Mesothelial cell of epicardium (in vitro differentiated cells): Measurements from ENCODE around the gene PSD. TPM values are rescaled to one million over a fixed set of nuclear protein-coding genes. Genes with fewer than 3 reads are reported as not detected.

Experiments used
- DNase-seq, 2 experiments: peaks; one replicate each; pipeline ENCODE4 v3.0.0; 2021; ENCODE audit warnings: low spot score in 2 of 2; ENCODE audit not compliant: unreplicated experiment in 2 of 2
- H3K27ac Mint-ChIP-seq: 2 replicates; pipeline ENCODE4 v1.8.0; 2021; ENCODE audit warnings: mixed read lengths
- H3K27me3 Mint-ChIP-seq: 2 replicates; pipeline ENCODE4 v1.8.0; 2021; ENCODE audit warnings: low read depth, mixed read lengths
- H3K36me3 Mint-ChIP-seq: 2 replicates; pipeline ENCODE4 v1.8.0; 2021; ENCODE audit warnings: mixed read lengths
- H3K4me1 Mint-ChIP-seq: 2 replicates; pipeline ENCODE4 v1.8.0; 2021; ENCODE audit warnings: mixed read lengths
- H3K4me3 Mint-ChIP-seq: 2 replicates; pipeline ENCODE4 v1.8.0; 2021; ENCODE audit warnings: mild to moderate bottlenecking, moderate library complexity, mixed read lengths
- H3K9me3 Mint-ChIP-seq: 2 replicates; pipeline ENCODE4 v1.8.0; 2021; ENCODE audit warnings: mixed read lengths
- CTCF ChIP-seq: fragments of 200-600 bp; sonication (generic); IDR thresholded peaks from one replicate; pipeline ENCODE4 v1.5.0; 2021; ENCODE audit warnings: antibody characterized with exemption; ENCODE audit not compliant: unreplicated experiment
- total RNA-seq: library from RNA; stranded (reverse); gene quantifications from 3 replicates; pipeline ENCODE4 v1.2.1, GENCODE V29; 2021

Gene PSD
- total RNA-seq, 1 donor from 2014 or later, result 12.4 TPM

- peak in 1 of 2 experiments; percentile 64 for DNase-seq
- Mint-ChIP-seq H3K27me3 (peaks cover 26% of the 10 kb centered on the region), H3K4me3 (peak overlapping the region; percentile 93), H3K36me3 (no peaks in the 10 kb centered on the region), H3K9me3 (no peaks in the 10 kb centered on the region), H3K4me1 (peaks cover 31% of the 10 kb centered on the region), H3K27ac (peak overlapping the region; percentile 98)
- TF ChIP-seq CTCF, result no peak
These were observed 3.4 kb upstream of the PSD start for GRCh38 chr10:102421757-102422512.

DNA sequence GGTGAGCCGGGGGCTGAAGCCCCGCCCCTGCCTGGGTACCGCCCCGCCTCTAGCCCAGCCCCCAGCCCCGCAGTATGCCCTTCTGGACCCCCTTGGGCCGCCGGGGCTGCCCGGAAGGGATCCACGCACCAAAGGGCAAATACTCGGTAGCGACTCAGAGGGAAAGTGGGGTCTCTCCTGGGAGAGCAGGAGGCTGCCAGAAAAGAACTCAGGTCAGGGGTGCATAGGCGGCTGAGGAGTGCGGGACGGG, 2.8 kb upstream of the PSD start:
- peaks cover 31% of the 10 kb centered on the region for H3K4me1 Mint-ChIP-seq
- DNase-seq, result no peak
- H3K4me3 Mint-ChIP-seq, result peak overlapping the region; percentile 93
- TF ChIP-seq CTCF, result no peak
- peaks cover 30% of the 10 kb centered on the region for H3K27me3 Mint-ChIP-seq
- H3K36me3 Mint-ChIP-seq, result no peaks in the 10 kb centered on the region
- no peaks in the 10 kb centered on the region for H3K9me3 Mint-ChIP-seq
- H3K27ac Mint-ChIP-seq, result peak overlapping the region; percentile 98

DNA sequence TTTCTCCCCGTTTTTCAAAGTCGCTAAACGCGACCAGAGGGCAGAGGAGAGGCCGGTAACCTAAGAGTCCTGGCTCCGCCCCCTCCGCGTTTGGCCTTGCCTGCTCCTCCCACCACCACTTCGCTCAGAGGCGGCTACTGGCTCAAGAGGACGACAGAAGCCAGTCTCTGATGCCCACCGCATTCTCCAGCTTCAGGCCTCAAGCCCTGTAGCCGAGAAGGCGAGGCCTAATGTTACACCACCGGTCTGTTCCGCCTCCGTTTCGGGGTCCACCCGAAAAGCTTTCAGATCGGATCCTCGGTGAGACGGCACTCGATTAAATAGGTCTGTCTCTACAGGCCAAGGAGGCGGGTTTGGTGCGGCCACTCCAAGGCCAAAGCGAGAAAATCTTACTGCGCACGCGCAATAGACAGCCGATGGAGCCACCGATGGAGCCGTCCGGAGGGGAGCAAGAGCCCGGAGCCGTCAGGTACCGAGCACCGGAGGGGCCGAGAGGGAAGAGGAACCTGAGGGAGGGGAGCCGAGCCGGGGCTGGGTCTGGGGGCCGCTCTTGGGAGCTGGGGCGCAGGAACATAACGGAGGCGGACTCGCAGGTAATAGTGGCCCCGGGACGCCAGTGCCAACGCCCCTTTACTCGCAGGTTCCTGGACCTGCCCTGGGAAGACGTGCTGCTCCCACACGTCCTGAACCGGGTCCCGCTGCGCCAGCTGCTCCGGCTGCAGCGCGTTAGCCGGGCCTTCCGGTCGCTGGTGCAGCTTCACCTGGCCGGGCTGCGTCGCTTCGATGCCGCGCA, 2.3 kb upstream of the PSD start, which contains the start of gene FBXL15:
TSS of gene FBXL15 (plus strand) at position 123 of the 793 bp plus-strand sequence. CDS start at position 417, 294 bp downstream.
- peak within 1 kb of the TSS; percentile 98 for H3K27ac Mint-ChIP-seq
- H3K36me3 Mint-ChIP-seq, result no peaks in the 10 kb centered on the region
- H3K4me1 Mint-ChIP-seq, result peaks cover 31% of the 10 kb centered on the region
- peak within 1 kb of the TSS; percentile 93 for H3K4me3 Mint-ChIP-seq
- H3K27me3 Mint-ChIP-seq, result peaks cover 35% of the 10 kb centered on the region
- H3K9me3 Mint-ChIP-seq, result no peaks in the 10 kb centered on the region
- no peak for TF ChIP-seq CTCF
- peak; percentile 94 to 98 for DNase-seq

- peaks cover 40% of the 10 kb centered on the region for H3K27me3 Mint-ChIP-seq
- H3K9me3 Mint-ChIP-seq, result no peaks in the 10 kb centered on the region
- DNase-seq, result no peak
- H3K36me3 Mint-ChIP-seq, result no peaks in the 10 kb centered on the region
- peak overlapping the region; percentile 98 for H3K27ac Mint-ChIP-seq
- peaks cover 31% of the 10 kb centered on the region for H3K4me1 Mint-ChIP-seq
- H3K4me3 Mint-ChIP-seq, result peak overlapping the region; percentile 93
- TF ChIP-seq CTCF, result no peak
These were observed 1.7 kb upstream of the PSD start for GRCh38 chr10:102420181-102420713.

DNA sequence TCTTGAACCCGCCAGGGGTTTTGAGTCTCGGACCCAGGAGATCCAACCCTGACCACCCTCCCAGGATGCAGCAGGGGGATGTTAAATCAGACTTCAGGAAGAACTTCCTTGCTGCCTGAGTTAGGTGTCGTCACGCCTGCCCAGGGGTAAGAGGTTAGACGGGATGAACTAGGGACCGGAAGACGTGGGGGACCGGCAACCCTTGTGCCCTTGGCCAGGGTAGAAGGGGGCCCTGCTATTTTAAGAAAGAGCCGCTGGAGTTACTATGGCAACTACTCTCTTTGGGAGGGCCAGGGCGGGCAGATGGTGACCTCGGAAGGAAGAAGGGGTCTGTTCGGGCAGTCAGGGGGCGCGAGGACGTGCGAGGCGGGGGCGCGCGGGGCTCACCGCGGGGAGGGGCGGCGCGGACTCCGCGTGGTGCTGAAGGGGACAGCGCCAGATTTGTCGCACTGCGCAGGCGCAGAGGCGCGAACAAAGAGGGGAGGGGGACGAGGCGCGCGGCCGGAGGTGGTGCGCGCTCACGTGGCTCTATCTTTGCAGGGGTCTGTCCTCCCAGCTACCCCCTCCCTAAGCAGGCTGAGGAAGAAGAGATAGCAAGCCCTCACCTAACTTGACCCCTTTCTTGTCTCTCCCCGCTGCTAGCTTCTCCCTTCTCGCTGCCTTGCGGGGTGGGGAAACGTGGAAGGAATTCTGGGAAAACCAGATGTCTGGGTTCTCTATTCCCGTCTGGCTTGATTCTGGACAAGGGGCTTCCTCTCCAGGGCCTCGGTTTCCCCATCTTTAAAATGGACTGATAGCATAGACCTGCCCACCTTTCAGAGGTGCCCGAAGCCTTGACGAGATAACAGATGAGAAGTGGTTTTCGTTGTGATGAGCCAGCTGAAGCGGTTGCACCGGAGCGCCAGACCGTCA, 940 bp upstream of the PSD start:
- TF ChIP-seq CTCF, result no peak
- peak overlapping the region; percentile 93 for H3K4me3 Mint-ChIP-seq
- DNase-seq, result peak; percentile 68 to 90
- no peaks in the 10 kb centered on the region for H3K9me3 Mint-ChIP-seq
- peaks cover 31% of the 10 kb centered on the region for H3K4me1 Mint-ChIP-seq
- no peaks in the 10 kb centered on the region for H3K36me3 Mint-ChIP-seq
- peak overlapping the region; percentile 98 for H3K27ac Mint-ChIP-seq
- peaks cover 47% of the 10 kb centered on the region for H3K27me3 Mint-ChIP-seq
